Measurements from ENCODE around the gene SNRK.
"Not testable (repeated sequence)": the region's sequence is repeated elsewhere in the genome, so short reads cannot be mapped to it uniquely, and the experiment has no call there.

The SNRK gene

DNA sequence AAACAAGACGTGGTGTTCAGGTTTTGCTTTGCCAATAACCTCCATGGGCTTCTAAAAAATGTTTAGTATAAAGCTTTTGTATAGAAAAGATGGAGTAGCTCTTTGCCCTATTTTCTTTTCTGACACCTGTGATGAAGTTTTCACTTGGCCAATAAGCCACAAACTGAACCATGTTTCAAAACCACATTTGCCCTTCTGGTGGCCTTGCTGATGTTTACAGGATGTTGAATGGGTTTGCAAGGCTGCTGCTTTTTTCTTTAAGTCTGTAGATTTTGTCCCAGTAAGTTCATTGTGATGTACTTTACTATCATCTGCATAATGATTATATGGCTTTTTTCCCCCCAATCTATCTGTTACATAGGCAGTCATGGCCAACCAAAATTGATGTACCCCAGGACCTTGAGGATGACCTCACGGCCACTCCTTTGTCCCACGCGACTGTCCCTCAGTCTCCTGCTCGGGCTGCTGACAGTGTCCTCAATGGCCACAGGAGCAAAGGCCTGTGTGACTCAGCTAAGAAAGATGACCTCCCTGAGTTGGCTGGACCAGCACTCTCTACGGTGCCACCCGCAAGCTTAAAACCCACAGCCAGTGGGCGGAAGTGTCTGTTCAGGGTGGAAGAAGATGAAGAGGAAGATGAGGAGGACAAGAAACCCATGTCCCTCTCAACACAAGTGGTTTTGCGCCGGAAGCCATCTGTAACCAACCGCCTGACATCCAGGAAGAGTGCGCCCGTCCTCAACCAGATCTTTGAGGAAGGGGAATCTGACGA is 60.8 kb downstream of the SNRK start:
- peak; percentile 11 for DNase-seq (ENCODE audit: low read depth)

DNA sequence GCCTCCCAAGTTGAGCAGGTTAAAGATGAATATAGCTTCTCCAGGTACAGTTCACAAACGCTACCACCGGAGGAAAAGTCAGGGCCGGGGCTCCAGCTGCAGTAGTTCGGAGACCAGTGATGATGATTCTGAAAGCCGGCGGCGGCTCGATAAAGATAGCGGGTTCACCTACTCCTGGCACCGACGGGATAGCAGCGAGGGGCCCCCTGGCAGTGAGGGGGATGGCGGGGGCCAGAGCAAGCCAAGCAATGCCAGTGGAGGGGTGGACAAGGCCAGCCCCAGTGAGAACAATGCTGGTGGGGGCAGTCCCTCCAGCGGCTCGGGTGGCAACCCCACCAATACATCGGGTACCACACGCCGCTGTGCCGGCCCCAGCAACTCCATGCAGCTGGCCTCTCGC is 61.4 kb downstream of the SNRK start:
- DNase-seq (ENCODE audit: low read depth) = no peak

- no peak for DNase-seq (ENCODE audit: low read depth)
Measured at GRCh38 chr3:43348350-43348749, 62.0 kb downstream of the SNRK start.

DNA sequence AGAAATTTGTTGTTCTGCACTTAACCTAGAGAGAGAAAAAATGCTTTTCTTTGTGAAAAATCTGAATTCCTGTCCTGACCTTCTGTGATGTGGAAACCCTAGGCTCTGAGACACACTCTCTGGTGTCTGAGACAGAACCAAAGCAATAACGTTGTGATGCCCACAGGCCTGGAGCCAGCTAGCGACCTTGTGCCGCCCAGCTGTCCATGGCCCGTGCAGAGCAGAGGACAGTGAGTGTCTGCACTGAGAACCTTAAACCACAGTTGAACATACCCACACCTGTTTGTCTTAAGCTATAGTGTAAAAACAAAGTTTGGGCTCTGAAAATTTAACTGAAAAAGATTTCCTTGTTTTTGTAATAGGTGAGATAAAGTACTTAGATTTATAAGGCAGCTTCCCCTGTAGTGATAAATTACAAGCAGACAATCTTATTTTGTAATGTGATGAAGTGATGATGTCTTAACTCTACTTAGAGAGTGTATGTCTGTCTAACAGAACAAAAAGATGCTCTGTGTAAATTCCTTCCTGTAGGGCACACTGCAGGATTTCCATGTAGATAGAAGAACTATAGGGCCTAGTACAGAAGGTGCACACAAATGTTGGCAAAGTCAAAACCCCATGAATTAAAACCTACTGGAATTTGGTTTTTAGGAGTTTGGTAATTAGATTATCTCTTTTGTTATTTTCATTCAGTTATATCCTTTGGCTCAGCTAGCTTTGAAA is 62.7 kb downstream of the SNRK start:
- DNase-seq (ENCODE audit: low read depth) = no peak

GRCh38 chr3:43349716-43350115 is 63.4 kb downstream of the SNRK start:
- DNase-seq (ENCODE audit: low read depth) = no peak

GRCh38 chr3:43353393-43353792 is 67.1 kb downstream of the SNRK start:
- DNase-seq (ENCODE audit: low read depth) = no peak

- no peak for DNase-seq (ENCODE audit: low read depth)
Measured at GRCh38 chr3:43353923-43354670, 67.8 kb downstream of the SNRK start.

GRCh38 chr3:43356033-43356432 is 69.7 kb downstream of the SNRK start:
- DNase-seq (ENCODE audit: low read depth) = not testable (repeated sequence)

GRCh38 chr3:43361077-43361476 is 74.7 kb downstream of the SNRK start:
- DNase-seq (ENCODE audit: low read depth) = no peak

- DNase-seq (ENCODE audit: low read depth) = no peak
Measured at GRCh38 chr3:43362183-43362582, 75.8 kb downstream of the SNRK start.

GRCh38 chr3:43362961-43363360 is 76.6 kb downstream of the SNRK start:
- DNase-seq (ENCODE audit: low read depth) = no peak

- no peak for DNase-seq (ENCODE audit: low read depth)
Measured at GRCh38 chr3:43363621-43364266, 77.4 kb downstream of the SNRK start.

DNA sequence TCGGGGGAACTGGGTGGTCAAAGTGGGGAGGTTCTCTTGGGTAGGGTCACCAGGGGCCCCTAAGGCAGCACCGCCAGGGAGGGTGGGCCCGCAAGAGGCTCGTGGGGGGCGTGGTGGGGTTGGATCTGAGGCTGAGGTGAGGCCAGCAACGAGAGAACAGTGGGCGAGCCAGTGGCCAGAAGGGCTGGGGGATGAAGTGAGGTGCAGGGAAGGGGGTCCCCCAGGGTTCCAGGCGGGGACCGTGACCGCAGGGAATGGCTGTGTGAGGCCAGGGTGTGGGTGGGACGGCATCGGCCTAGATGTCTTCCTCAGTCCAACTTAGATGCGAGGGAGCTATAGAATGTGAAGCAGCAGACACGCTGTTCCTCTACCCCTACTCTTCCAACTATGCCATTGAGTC is 78.2 kb downstream of the SNRK start:
- DNase-seq (ENCODE audit: low read depth) = no peak

- no peak for DNase-seq (ENCODE audit: low read depth)
Measured at GRCh38 chr3:43364926-43365325, 78.6 kb downstream of the SNRK start.

DNA sequence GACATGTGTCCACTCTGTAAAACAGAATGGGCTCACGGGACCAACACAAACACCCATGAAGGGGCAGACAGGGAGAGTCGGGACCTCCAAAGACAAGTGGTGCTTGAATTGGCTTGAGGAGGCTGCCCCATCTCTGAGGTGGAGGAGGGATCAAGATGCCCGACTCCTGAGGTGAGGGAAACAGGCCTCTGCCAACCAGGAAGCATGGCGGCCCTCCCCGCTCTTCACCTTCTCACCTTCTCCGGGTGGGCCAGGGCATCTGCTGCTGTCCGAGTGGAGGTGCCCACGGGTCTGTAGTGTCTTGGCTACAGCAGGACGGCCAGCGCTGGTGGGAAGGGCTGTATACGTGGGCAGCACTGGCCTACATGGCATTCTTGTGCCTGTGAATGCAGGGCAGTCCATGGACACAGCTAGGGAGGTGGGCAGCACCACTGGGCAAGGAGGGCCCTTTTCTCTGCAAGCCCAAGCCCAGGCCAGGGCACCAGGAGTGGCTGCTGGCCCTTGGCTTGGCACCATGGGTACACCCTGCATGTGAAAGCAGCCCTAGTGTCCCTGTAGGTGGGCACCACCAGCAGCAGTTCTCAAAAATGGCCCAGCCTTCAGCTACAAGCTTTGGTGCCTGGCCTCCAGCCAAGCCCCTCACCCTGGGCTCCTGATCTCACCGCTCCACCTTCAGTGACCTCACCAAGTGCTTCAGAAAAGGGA is 79.4 kb downstream of the SNRK start:
- DNase-seq (ENCODE audit: low read depth) = no peak

DNA sequence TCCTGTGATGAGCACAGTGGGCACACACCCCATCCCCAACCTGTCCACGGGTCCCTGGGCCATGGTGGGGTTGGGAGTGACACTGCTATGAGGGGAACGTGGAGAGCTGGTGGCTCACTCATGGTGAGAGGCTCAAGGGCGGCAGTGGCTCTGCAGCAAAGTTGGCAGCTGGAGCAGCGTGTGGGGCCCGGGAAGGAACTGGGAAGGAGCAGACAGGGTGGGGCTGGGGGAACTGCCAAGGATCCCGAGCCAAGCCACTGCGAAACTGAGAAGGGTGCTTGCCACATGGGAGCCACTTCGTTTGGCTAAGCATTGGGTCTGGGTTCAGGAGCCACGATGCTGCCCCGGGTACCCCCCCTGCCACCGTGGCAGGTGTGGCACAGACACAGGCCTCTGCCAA is 80.1 kb downstream of the SNRK start:
- DNase-seq (ENCODE audit: low read depth) = no peak

DNA sequence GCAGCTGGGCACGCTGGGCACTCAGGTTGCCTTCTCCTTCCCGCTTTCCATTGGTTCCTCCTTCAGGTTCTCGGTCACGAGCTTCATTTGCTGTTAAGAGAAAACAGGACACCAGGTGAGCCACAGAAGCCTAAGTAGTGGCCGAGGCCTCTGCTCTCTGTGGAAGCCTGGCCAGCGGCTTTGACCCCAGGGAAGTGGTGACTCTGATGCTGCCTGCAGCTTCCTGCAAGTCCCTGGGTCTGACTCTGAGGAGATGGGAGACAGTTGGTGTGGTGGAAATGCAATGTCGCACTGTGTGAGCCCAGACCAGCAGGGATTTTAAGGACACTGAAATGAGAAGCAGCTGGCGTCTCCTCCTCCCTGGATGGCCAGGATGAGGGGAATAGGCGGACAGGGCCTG is 80.5 kb downstream of the SNRK start:
- no peak for DNase-seq (ENCODE audit: low read depth)

DNA sequence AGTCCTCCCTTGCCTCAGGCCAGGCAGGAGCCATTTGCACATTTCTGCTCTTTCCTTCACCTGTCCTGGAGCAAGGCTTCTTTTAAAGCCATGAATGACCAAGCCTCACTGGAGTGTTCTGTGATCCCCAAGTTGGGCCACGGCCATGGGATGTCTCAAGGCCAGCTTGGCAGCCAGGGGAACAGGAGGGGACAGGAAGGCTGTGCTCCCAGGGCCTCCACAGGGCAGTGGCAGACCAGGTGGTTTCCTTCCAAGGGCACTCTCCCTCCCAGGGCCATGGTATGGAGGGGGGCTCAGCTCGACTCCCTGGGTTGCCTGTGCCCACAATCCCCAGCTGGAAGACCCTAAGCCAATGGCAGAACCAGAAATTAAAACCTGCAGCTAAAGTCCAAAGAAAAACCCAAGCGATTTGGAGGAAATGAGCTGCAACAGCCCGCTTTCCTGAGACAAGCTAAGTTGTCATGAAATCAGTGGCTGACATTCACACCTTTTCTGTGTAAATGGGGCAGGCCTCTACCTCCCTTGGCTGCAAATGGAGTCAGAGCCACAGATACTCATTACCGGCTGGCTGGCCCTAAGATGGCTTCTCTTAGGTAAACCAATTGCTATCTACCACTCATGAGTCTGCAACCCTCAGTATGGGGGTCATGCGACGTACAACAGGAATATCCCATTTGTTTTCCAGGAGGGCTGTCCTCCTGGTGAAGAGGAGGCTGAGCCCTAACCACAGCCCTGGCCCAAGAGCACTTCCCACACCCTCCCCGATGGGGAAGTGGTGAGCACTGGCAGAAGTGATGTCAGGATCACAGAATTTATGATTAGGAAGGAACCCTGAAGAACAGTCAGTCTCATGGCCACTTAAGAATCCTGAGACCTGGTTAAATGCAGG is 83.3 kb downstream of the SNRK start:
- no peak for DNase-seq (ENCODE audit: low read depth)

GRCh38 chr3:43370293-43370980 is 84.1 kb downstream of the SNRK start:
- no peak for DNase-seq (ENCODE audit: low read depth)

- no peak for DNase-seq (ENCODE audit: low read depth)
Measured at GRCh38 chr3:43371494-43371893, 85.2 kb downstream of the SNRK start.
